Dermis blood vessel endothelial cell (primary cell): ENCODE results near the gene SRPK3. TPM values are rescaled to one million over a fixed set of nuclear protein-coding genes. Genes with fewer than 3 reads are reported as not detected.
"Not testable (repeated sequence)": the region's sequence is repeated elsewhere in the genome, so short reads cannot be mapped to it uniquely, and the experiment has no call there.

ENCODE experiments used
- DNase-seq: peaks from one replicate; pipeline ENCODE4 v3.0.0; 2010
- total RNA-seq: library from RNA; depleted of rRNA; stranded (reverse); fragments of >200 nt; gene quantifications from 2 replicates; pipeline ENCODE4 v1.2.3, GENCODE V29; 2014

Gene SRPK3, protein sequence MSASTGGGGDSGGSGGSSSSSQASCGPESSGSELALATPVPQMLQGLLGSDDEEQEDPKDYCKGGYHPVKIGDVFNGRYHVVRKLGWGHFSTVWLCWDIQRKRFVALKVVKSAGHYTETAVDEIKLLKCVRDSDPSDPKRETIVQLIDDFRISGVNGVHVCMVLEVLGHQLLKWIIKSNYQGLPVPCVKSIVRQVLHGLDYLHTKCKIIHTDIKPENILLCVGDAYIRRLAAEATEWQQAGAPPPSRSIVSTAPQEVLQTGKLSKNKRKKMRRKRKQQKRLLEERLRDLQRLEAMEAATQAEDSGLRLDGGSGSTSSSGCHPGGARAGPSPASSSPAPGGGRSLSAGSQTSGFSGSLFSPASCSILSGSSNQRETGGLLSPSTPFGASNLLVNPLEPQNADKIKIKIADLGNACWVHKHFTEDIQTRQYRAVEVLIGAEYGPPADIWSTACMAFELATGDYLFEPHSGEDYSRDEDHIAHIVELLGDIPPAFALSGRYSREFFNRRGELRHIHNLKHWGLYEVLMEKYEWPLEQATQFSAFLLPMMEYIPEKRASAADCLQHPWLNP
- total RNA-seq: under 0.01 and 0.05 TPM in 2 replicates

DNA sequence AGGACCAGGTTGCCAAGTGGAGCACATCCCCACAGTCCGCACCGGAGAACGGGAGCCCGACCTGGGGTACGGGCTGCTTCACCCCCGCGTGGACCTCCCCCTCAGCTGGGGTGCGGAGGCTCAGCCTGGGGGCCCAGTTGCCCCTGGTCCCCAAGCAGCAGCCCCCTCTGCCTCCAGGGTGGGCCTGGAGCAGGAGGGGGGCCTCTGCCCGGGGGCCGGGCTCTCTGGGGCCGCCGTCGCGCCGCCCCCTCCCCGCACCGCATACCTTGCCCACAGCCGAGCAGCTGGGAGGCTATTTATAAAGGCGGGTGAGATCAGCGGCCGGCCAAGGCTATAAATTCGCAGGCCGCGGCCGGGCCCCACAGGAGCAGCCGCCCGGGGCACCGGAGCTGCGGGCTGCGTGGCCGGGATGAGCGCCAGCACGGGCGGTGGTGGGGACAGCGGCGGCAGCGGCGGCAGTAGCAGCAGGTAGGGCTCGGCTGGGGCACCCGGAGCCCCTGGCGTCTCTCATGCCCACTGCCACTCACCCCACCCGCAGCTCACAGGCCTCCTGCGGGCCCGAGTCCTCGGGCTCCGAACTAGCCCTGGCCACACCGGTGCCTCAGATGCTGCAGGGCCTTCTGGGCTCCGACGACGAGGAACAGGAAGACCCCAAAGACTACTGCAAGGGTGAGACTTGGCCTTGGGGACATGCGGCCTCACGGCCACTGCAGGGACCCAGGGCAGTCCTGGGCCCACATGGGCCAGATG lies at the start of gene SRPK3:
TSS of gene SRPK3 (plus strand) at position 364 of the 750 bp plus-strand sequence. CDS start at position 410, 46 bp downstream.
- peak; percentile 12 for DNase-seq

DNA sequence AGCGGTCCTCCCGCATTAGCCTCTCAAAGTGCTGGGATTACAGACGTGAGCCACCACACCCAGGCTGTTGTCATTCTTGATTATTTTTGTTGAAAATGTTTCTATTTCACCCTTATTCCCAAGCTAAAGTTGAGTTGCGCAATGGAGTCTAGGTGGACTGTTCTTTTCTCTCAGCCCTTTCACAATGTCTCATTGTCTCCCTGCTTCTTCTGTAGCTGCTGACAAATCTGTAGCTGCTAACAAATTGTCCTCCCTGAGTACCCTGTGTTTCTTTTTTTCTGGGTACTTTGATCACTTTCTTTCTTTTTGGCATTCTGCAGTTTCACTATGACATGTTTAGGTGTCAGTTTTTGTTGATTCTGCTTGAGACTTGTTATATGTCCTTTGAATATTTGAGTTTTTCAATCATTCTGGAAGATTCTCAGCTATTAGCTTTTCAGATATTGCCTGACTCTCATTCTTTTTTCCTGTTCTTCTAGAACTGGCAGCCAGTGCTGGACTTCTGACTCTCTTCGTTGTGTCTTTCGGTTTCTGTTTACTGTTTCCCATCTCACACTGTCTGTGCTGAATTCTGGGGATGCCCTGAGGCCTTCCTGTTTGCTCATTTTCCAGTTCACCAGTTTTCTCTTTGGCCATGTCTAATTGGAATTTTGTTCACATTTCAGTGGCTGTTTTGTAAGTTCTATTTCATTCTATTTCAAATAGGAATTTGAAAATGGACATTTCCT lies 49.6 kb upstream of the SRPK3 start:
- no peak for DNase-seq

DNA sequence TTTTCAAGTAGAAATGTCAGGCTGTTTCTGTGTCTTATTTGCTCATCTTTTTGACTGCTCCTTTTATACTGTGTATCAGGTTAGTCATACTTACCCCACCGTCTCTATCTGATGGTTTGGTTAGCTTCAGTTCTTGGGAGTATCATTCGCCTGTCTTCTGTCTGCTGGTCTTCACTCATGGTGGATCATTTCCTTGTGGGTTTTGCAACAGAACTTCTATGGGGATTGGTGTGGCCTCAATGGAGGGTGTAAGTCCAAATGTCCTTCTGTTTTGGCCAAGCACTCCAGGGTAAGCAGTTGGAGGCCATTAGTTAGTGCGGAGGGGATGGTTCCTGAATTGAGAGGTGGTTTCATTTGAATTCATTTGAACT lies 49.0 kb upstream of the SRPK3 start:
- no peak for DNase-seq

DNA sequence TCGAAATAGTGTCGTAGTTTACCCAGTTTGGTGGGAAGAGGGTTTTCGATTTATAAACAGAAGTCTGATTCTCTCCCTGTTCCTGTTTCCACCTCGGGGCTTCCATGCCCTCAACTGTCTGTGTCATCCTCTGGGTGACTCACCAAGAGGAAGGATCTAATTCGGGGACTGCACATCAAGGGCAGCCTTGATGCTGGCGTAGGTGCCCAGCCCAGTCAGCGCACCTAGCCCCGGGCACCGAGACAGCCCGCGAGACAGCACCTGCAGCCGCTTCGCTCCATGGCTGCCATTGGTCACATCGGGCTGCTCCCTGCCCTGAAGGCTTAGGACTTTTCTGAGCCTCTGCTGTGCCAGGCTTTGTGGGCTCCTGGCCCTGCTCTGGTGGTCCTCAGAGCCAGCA lies 48.4 kb upstream of the SRPK3 start:
- DNase-seq: no peak

DNA sequence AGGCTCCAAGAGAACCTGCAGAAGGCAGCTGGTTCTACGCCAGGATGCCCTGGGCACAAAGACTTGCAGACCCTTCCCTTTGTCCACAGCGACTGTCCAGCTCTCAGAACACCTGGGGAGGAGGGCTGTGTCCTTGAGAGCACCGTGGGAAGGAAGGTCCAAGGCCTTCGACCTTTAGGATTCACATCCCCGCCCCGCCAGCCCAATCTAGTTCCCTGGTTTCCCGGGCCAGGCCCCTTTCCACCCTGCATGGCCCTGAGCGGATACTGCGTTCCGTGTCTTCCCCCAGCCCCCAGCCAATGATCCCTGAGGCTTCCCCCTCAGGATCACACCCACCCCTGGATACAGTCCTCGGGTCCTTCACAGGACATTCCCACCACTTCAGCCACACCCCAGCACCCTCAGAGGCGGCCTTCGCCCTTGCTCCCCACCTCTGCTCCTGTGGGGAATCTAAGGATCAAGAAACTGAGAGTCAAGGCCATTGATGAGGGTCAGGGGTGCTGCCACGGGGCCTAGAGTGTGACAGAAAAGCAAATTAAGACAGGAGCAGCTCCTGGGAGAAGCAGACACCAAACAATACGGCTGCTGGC lies 47.1 kb upstream of the SRPK3 start:
- no peak for DNase-seq

DNA sequence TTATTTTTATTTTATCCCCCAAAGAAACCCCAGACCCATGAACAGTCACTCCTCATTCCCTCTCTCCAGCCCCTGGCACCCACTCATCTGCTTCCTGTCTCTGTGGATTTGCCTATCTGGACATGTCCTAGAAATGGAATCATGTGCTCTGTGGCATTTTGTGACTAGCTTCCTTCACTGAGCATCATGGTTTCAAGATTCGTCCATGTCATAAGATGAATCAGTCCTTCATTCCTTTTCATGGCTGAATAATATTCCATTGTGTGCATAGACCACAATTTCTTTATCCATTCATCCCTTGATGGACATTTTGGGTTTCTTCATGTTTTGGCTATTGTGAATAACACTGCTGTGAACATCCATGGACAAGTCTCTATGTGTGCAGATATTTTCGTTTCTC lies 46.0 kb upstream of the SRPK3 start:
- DNase-seq: no peak

DNA sequence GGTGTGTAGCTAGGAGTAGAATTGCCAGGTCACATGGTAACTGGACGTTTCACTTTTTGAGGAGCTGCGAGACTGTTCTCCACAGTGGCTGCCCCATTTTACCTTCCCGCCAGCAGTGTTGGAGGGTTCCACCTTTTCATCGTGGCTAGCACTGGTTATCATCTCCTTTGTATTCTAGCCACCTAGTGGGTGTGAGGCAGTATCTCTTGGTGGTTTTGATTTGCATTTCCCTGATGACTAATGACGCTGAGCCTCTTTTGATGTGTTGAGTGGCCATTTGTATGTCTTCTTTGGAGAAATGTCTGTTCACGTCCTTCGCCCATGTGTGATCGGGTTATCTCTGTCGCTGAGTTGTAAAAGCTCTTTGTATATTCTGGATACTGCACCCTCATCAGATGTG lies 45.6 kb upstream of the SRPK3 start:
- DNase-seq: no peak

DNA sequence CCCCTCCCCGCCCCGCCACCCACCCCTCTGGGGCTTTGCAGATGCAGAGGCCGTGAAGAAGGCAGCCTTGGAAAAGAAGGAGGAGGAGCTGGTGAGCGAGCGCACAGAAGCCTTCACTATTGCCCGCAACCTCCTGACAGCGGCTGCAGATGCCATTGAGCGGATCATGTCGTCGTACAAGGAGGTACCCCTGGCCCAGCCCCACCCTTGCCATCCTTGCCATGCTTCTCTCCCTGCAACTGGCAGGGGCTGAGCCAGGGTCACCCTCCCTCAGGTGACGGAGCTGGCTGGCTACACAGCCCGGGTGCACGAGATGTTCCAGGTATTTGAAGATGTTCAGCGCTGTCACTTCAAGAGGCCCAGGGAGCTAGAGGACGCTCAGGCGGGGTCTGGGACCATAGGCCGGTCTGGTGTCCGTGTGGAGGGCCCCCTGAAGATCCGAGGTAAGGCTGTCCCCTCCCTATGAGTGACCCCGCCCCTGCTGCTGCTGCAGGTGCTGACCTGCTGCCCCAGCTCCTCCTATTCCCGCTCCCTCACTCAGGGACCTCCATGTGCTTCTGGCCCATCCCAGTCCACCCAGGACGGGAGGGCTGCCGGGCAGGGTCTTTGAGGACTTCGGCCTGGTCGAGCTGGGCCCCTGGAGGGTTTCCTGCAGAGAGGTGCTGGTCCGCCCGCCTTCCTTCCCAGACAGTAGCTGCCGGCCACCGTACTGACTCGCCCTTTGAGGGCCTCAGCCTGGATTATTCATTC lies 44.6 kb upstream of the SRPK3 start:
- no peak for DNase-seq

DNA sequence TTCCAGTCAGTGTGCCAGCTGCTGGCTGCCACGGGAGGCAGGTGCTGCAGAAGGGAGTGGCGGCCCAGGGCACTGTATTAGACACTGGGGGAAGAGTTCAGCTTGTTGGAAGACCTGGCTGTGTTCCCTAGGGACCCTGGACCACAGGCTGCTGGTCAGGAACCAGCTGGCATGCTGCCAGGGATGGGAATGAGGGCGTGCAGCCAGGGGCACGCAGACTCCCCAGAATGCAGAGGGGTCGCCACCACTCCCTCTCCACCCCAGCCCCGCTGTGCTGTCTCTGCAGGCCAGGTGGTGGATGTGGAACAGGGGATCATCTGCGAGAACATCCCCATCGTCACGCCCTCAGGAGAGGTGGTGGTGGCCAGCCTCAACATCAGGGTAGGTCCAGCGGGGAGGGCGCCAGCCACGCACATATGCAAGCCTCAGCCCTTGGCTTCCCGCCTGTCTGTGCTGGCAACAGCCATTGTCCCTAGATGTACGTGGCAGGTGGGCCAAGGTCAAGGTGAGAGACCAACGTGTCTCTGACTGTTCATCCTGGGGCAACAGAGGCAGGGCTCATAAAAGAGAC lies 43.9 kb upstream of the SRPK3 start:
- no peak for DNase-seq

DNA sequence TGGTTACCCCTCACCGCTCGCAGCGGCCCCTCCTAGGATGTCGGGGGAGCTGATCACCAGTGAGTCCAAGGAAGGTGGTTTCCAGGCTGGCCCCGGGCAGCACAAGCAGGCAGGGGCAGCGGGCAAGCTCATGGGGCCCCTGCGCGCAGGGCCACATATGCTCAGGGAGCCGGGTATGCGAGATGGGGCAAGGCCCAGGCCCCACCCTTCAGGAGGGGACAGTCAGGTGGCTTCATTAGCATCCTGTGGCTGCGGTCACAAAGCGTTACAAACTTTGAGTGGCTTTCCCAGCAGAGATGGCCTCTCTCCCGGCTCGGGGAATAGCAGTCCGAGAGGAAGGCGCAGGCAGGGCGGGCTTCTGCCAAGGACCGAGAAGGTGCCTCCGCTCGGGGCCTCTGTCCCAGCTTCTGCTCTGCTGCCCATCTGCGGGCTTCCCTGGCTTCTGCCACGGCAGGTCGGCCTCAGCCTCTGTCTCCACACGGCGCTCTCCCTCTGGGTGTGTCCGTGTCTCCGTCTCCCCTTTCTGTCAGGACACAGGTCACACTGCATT lies 42.7 kb upstream of the SRPK3 start:
- no peak for DNase-seq

DNA sequence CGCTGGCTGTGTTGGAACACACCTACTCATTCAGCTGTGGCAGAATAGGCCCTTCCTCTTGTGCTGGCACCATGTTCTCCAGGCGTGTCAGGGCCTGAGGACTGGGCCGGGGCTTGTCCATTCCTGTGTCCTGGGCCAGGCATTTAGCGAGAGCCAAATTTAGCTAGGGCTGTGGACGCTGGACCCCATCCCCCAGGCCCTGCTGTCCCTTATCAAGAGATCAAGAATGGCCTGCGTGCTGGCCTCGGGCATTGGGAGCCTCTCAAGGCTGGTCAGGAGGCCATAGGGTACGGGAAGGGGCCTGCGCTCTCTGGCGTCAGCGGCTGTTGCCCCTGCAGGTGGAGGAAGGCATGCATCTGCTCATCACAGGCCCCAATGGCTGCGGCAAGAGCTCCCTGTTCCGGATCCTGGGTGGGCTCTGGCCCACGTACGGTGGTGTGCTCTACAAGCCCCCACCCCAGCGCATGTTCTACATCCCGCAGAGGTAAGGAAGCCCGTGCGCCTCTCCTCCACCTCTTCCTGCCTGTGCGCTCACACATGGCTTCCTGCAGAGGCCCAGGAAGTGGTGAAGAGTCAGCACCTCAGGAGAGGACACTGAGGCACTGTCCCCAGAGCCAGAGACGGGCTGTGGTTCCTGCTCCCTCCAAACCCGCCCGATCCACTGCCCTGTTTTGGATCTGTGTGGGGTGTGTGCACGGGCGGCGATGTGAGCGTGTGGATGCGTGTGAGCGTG lies 40.9 kb upstream of the SRPK3 start:
- no peak for DNase-seq

DNA sequence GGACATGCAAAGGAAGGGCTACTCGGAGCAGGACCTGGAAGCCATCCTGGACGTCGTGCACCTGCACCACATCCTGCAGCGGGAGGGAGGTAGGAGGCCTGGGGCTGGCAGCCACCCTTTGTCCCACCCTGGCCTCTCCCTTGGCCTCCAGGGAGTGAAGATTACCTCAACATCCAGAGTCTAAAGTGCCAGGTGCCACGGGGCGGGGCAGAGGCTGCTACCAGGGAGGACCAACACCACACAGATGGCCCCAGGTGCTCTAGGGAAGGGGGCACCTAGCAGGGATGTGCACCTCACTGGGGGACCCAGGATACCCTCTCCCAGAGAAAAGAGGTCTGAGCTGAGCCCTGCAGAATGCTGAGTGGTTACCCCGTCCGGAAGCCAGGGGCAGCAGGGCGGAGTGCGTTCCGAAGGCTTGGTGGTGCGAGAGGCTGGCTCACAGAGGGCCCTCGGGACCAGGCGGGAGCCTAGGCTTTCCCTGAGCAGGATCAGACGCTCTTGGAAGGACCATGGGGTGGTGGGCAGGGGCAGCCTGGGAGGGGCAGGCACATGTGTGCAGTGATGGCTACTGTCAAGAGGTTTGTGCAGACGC lies 40.1 kb upstream of the SRPK3 start:
- DNase-seq: no peak

DNA sequence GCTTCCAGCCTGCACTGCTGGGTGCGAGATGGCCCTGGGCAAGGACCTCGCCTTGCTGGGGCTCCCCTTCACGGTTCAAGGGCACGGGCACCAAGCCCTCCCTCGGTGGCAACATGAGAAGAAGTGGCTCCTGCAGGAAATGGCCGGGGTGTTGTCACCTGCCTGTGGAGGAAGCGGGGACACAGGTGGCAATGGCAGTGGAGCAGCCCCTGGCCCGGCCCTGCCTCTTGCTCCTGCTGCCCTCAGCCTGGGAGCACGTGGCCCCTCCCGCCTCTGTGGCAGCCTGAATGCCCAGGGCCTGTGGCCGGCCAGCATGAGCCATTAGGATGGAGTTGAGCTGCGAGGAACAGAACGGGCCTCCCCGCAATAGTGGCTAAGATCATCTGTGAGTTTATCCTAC lies 39.4 kb upstream of the SRPK3 start:
- DNase-seq: no peak

DNA sequence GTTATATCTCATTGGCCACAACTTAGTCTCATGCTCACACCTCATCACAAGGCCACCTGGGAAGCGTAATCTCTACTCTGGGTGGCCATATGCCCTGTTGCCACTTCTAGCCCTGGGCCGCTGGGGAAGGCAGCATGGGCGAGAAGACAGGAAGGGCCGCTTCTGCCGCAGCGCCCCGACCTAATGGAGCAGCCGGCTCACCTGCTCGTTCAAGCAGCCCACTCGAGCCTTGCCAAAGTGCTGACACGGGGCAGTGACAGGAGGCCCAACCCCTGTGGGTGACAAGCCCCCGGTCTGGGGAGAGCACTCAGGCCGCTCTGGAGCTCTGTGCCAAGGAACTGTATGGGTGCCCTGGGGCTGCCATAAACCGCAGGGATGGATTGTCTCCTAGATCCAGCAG lies 38.7 kb upstream of the SRPK3 start:
- DNase-seq: not testable (repeated sequence)

DNA sequence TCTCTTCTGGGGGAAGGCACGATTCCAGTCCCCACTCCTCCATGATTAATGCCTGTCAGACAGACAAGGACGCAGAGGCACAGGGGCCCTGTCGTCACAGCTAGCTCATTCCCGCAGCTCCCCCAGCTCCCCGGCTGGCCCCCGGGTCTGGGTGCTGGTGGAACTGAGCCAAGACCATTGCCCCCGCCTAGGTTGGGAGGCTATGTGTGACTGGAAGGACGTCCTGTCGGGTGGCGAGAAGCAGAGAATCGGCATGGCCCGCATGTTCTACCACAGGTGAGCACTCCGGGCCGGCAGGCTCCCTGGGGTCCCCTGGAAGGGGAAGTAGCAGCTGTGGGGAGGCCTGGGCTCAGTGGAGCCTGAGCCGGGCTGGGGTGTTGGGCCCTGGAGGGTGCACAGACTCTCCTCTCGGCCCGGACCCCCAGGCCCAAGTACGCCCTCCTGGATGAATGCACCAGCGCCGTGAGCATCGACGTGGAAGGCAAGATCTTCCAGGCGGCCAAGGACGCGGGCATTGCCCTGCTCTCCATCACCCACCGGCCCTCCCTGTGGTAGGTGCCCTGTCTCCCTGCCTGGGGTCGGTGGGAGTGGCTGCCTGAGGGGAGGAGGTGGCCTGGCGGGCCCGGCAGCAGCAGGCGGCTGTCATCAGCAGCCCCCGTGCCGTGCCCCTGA lies 37.9 kb upstream of the SRPK3 start:
- not testable (repeated sequence) for DNase-seq

DNA sequence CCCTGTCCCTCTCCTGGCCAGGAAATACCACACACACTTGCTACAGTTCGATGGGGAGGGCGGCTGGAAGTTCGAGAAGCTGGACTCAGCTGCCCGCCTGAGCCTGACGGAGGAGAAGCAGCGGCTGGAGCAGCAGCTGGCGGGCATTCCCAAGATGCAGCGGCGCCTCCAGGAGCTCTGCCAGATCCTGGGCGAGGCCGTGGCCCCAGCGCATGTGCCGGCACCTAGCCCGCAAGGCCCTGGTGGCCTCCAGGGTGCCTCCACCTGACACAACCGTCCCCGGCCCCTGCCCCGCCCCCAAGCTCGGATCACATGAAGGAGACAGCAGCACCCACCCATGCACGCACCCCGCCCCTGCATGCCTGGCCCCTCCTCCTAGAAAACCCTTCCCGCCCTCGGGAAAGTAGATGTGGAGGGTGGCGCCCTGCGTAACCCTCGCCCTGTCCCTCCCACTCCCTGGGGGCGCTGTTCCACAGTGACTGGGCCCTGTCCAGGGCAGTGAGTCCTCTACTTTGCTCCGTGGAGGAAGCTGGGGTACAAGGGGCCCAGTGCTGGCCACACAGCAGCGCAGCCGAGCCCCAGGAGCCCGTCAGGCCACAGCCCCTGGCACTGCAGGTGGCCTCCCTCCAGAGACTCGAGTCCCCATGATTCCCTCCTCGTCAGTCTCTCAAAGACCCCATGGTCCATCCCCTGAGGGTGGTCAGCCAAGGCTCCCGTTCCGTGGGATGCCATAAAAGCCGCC lies 37.2 kb upstream of the SRPK3 start:
- DNase-seq: not testable (repeated sequence)

DNA sequence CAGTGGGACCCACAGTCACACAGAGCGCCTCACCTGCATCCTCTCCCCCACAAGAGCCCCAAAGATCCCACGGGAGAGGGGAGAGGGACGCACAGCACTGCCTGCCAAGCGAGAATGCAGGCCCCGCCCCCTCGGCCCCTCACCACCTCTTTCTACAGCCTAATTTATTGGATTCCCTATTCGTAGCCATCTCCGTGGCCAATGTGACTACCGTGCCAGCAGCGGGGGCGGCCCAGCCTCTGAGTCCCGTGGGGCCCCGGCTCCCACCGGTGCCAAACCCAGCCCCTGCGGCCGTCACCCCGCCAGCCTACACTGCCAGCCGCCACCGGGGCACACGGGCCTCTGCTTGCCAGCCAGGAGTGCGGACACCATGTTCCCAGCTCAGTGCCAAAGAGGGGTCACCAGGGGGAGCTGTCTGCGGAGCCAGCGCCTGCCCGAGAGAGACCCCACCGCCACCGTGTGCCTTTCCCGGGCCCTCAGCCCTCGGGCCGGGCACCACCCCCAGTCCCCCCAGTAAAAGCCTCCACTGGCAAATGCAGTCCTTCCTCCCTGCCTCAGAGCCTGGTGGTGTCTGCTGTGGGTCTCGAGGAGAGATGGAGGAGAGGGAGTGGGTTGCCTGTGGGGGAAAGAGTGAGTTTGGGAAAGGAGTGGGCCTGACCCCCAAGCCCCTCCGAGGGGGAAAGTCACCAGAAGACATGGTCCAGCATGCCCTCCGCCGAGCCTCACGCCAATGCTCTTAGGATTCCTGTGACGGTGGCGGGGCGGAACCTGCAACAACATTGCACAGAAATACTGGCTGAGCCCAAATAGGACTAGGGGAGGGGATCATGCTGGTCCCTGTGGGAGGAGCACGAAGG lies 36.4 kb upstream of the SRPK3 start:
- peak; percentile 55 for DNase-seq

DNA sequence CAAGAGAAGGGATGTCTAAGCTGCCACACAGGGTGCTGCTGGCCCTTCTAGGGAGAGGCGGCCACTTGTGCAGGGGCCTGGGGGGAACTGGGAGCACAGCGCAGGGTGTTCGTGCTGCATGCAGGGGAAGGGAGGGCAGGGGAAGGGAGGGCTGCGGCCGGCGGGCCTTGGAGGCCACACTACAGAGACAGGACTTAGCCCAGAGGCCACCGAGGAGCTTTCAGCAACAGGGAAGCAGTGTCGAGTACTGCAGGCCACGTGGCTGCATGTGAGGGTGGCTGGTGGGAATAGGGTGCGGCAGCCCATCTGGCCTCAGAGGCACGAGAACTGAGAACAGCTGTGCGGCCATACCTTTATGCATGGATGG lies 35.8 kb upstream of the SRPK3 start:
- not testable (repeated sequence) for DNase-seq
